SK-N-SH (cell line): ENCODE data around the gene UFSP1. TPM values are rescaled to one million over a fixed set of nuclear protein-coding genes. Genes with fewer than 3 reads are reported as not detected.

Source experiments
- CTCF ChIA-PET: fragments of 300-600, 350-600 bp; formaldehyde crosslinking; extraction: SDS; loops from one replicate; lab custom pipeline; 2021; lab: Yijun Ruan, JAX
- POLR2A ChIA-PET: fragments of 350-600 bp; sonication (Branson Sonifier 250); formaldehyde crosslinking; extraction: SDS; loops from one replicate; lab custom pipeline; 2020; ENCODE audit warnings: antibody characterized with exemption, inconsistent platforms; lab: Yijun Ruan, JAX
- DNase-seq: peaks from one replicate; pipeline ENCODE4 v3.0.0; 2012
- H2AFZ ChIP-seq: fragments of 200-600 bp; sonication (generic); 2 replicates; pipeline ENCODE4 v1.8.1; 2016; ENCODE audit warnings: antibody characterized with exemption, mild to moderate bottlenecking, low read depth
- H3F3A ChIP-seq: fragments of 200-600 bp; sonication (generic); replicated peaks from 2 replicates; pipeline ENCODE3; 2016; ENCODE audit warnings: antibody characterized with exemption, mild to moderate bottlenecking; ENCODE audit not compliant: insufficient read depth
- H3K27ac ChIP-seq, 2 experiments: fragments of 200-500 bp in 1 of 2; fragments of 200-600 bp in 1 of 2; sonication (Bioruptor generic) in 1 of 2; sonication (generic), shearing (Covaris generic) in 1 of 2; 2 replicates each; pipeline versions ENCODE4 v1.5.1 to v1.6.1; 2014 to 2016; ENCODE audit warnings: low read depth in 2 of 2, inconsistent platforms in 1 of 2, low read length in 1 of 2, mild to moderate bottlenecking in 1 of 2, mixed read lengths in 1 of 2
- H3K27me3 ChIP-seq: fragments of 200-600 bp; sonication (generic), shearing (Covaris generic); 2 replicates; pipeline ENCODE4 v1.6.1; 2016; ENCODE audit warnings: mixed run types; ENCODE audit not compliant: insufficient read depth
- H3K36me3 ChIP-seq, 2 experiments: fragments of 200-500 bp in 1 of 2; fragments of 200-600 bp in 1 of 2; sonication (Bioruptor generic) in 1 of 2; sonication (generic) in 1 of 2; replicated peaks in 1 of 2; 2 replicates each; pipeline versions ENCODE3 to v1.5.1; 2014 to 2016; ENCODE audit warnings: low read length in 1 of 2, mild to moderate bottlenecking in 1 of 2; ENCODE audit not compliant: insufficient read depth in 2 of 2, control insufficient read depth in 1 of 2
- H3K4me1 ChIP-seq, 2 experiments: fragments of 200-500 bp in 1 of 2; fragments of 200-600 bp in 1 of 2; sonication (Bioruptor generic) in 1 of 2; sonication (generic), shearing (Covaris generic) in 1 of 2; 2 replicates each; pipeline versions ENCODE4 v1.5.1 to v1.6.1; 2014 to 2016; ENCODE audit warnings: low read depth in 1 of 2, low read length in 1 of 2, mixed run types in 1 of 2; ENCODE audit not compliant: insufficient read depth in 2 of 2, control insufficient read depth in 1 of 2
- H3K4me2 ChIP-seq: fragments of 200-600 bp; sonication (generic), shearing (Covaris generic); 2 replicates; pipeline ENCODE4 v1.6.1; 2017; ENCODE audit warnings: mixed run types
- H3K4me3 ChIP-seq, 2 experiments: fragments of 200-500 bp in 1 of 2; fragments of 200-600 bp in 1 of 2; sonication (Bioruptor generic) in 1 of 2; sonication (generic), shearing (Covaris generic) in 1 of 2; 2 replicates each; pipeline versions ENCODE4 v1.5.1 to v1.8.1; 2014 to 2016; ENCODE audit warnings: low read depth in 2 of 2, inconsistent platforms in 1 of 2, low read length in 1 of 2, mild to moderate bottlenecking in 1 of 2, mixed read lengths in 1 of 2, moderate library complexity in 1 of 2
- H3K79me2 ChIP-seq: fragments of 200-600 bp; sonication (generic); 2 replicates; pipeline ENCODE4 v1.8.1; 2017; ENCODE audit warnings: mild to moderate bottlenecking; ENCODE audit not compliant: insufficient read depth
- H3K9ac ChIP-seq: fragments of 200-600 bp; sonication (generic); 2 replicates; pipeline ENCODE4 v1.6.1; 2017; ENCODE audit warnings: mixed run types
- H3K9me2 ChIP-seq: fragments of 200-600 bp; sonication (generic); 2 replicates; pipeline ENCODE4 v1.6.1; 2017; ENCODE audit warnings: mixed run types
- H3K9me3 ChIP-seq: fragments of 200-600 bp; sonication (generic); 2 replicates; pipeline ENCODE4 v1.6.1; 2017; ENCODE audit warnings: mixed run types, mild to moderate bottlenecking, moderate library complexity
- H4K20me1 ChIP-seq: fragments of 200-600 bp; sonication (generic); 2 replicates; pipeline ENCODE4 v1.6.1; 2017; ENCODE audit warnings: mild to moderate bottlenecking, mixed run types; ENCODE audit not compliant: insufficient read depth
- CTCF ChIP-seq: fragments of 200-600 bp; sonication (generic); IDR thresholded peaks from 2 replicates; pipeline ENCODE4 v1.6.1; 2017; ENCODE audit warnings: antibody characterized with exemption, mild to moderate bottlenecking, moderate library complexity
- ELF1 ChIP-seq: IDR thresholded peaks from 2 replicates; pipeline ENCODE4 v1.4.0; 2012
- MEF2A ChIP-seq: IDR thresholded peaks from 2 replicates; pipeline ENCODE4 v1.4.0; 2012; ENCODE audit warnings: low read depth, borderline replicate concordance
- MXI1 ChIP-seq: IDR thresholded peaks from 2 replicates; pipeline ENCODE4 v1.6.1; 2012; ENCODE audit warnings: mild to moderate bottlenecking, low read depth, low read length, improper control_type of control experiment
- NFIC ChIP-seq: IDR thresholded peaks from 2 replicates; pipeline ENCODE4 v1.4.0; 2012; ENCODE audit warnings: borderline replicate concordance
- NRF1 ChIP-seq: IDR thresholded peaks from 2 replicates; pipeline ENCODE4 v1.6.1; 2012; ENCODE audit warnings: low read depth, mild to moderate bottlenecking, low read length
- POLR2AphosphoS5 ChIP-seq: IDR thresholded peaks from 2 replicates; pipeline ENCODE4 v1.6.1; 2012; ENCODE audit warnings: low read depth, low read length
- RCOR1 ChIP-seq: fragments of 150-350 bp; IDR thresholded peaks from 2 replicates; pipeline ENCODE4 v1.6.1; 2017; ENCODE audit warnings: antibody characterized with exemption, low read length
- RFX5 ChIP-seq: IDR thresholded peaks from 2 replicates; pipeline ENCODE4 v1.6.1; 2012; ENCODE audit warnings: mild to moderate bottlenecking, improper control_type of control experiment, low read length
- SIN3A ChIP-seq: IDR thresholded peaks from 2 replicates; pipeline ENCODE4 v1.6.1; 2012; ENCODE audit warnings: low read depth, mild to moderate bottlenecking, low read length, moderate library complexity, borderline replicate concordance
- TAF1 ChIP-seq: IDR thresholded peaks from 2 replicates; pipeline ENCODE4 v1.6.1; 2012; ENCODE audit warnings: low read depth, mild to moderate bottlenecking, low read length, moderate library complexity, borderline replicate concordance
- USF1 ChIP-seq: IDR thresholded peaks from 2 replicates; pipeline ENCODE4 v1.4.0; 2012; ENCODE audit warnings: low read depth, borderline replicate concordance
- USF2 ChIP-seq: fragments of 150-350 bp; IDR thresholded peaks from 2 replicates; pipeline ENCODE4 v1.6.1; 2017; ENCODE audit warnings: antibody characterized with exemption, low read length, low read depth, borderline replicate concordance
- ZBTB33 ChIP-seq: IDR thresholded peaks from 2 replicates; pipeline ENCODE4 v1.4.0; 2012; ENCODE audit warnings: low read depth, borderline replicate concordance
- WGBS: methylation state at CpG from one replicate; pipeline ENCODE4 v1.1.6; 2017; ENCODE audit warnings: low lambda C conversion rate; 5-methylcytosine and 5-hydroxymethylcytosine counted together
- polyA plus RNA-seq, 3 experiments: library from polyadenylated mRNA; depleted of rRNA; stranded (reverse); fragments of >200 nt; gene quantifications; 2 replicates each; pipeline ENCODE4 v1.2.3, GENCODE V29; 2012

The UFSP1 gene
- polyA plus RNA-seq, 1 of the 3 experiments (the other 2 are of a cell fraction): 4.5 TPM

GRCh38 chr7:100852048-100852872, 37.3 kb downstream of the UFSP1 start, which contains the start of gene SLC12A9 (continued):
- TF ChIP-seq USF2 (no peak), ELF1 (peak; percentile 51; the same call in 1 of the 2 replicates), TAF1 (peak; percentile 52; the same call in 1 of the 2 replicates), MXI1 (peak; percentile 100), RFX5 (no peak; the same call in 1 of the 2 replicates), CTCF (peak; percentile 99), USF1 (peak; percentile 48; the same call in 1 of the 2 replicates), POLR2AphosphoS5 (peak; percentile 66)

GRCh38 chr7:100847360-100847759, 42.2 kb downstream of the UFSP1 start:
- H3K9ac ChIP-seq: no peak overlapping the region
- no peaks in the 10 kb centered on the region for H3K79me2 ChIP-seq
- no peak overlapping the region for H2AFZ ChIP-seq
- no peaks in the 10 kb centered on the region for H3K27me3 ChIP-seq
- no peak overlapping the region for H3K4me3 ChIP-seq
- H3K9me3 ChIP-seq: no peaks in the 10 kb centered on the region
- no peak for DNase-seq
- POLR2A ChIA-PET: no interaction called here
- no peaks in the 10 kb centered on the region for H3K36me3 ChIP-seq
- H3K4me1 ChIP-seq: peaks cover 0 to 2% of the 10 kb centered on the region in 2 experiments; a peak in 1 of 4 replicates
- H3K9me2 ChIP-seq: no peaks in the 10 kb centered on the region
- no peaks in the 10 kb centered on the region for H3F3A ChIP-seq
- TF ChIP-seq RCOR1 (no peak), MXI1 (no peak), NFIC (no peak), USF2 (no peak), SIN3A (no peak), ZBTB33 (no peak), NRF1 (no peak), RFX5 (no peak), MEF2A (no peak)
- no peak overlapping the region for H3K4me2 ChIP-seq
- WGBS: 93% methylated on average over 4 of the region's 4 CpGs
- no peak overlapping the region for H3K27ac ChIP-seq
- CTCF ChIA-PET: interaction anchor here (1.8 to 19.3 kb wide), 4 partner anchors 15 to 288 kb away, joined by 3 to 398 read pairs (median 6); no protein-coding TSS in a partner anchor
- no peaks in the 10 kb centered on the region for H4K20me1 ChIP-seq
